Testis (tissue), 5 donors: ENCODE measurements around the gene F3. TPM values are rescaled to one million over a fixed set of nuclear protein-coding genes. Genes with fewer than 3 reads are reported as not detected.

Source experiments
- DNase-seq: peaks from one replicate; pipeline ENCODE4 v3.0.0-alpha.2; 2019
- H3K27ac ChIP-seq, 2 donors: fragments of 200-600 bp; sonication (generic); one replicate each; pipeline ENCODE4 v1.5.1; 2019
- H3K27me3 ChIP-seq: fragments of 200-600 bp; sonication (generic); one replicate; pipeline ENCODE4 v1.5.1; 2019
- H3K36me3 ChIP-seq: fragments of 200-600 bp; sonication (generic); one replicate; pipeline ENCODE4 v1.5.1; 2017; ENCODE audit warnings: low read depth; ENCODE audit errors: missing control alignments
- H3K4me1 ChIP-seq: fragments of 200-600 bp; sonication (generic); one replicate; pipeline ENCODE4 v1.5.1; 2019
- H3K4me3 ChIP-seq, 2 donors: fragments of 200-600 bp; sonication (generic); one replicate each; pipeline ENCODE4 v1.5.1; 2017 to 2019
- H3K9me3 ChIP-seq: fragments of 200-600 bp; sonication (generic); one replicate; pipeline ENCODE4 v1.5.1; 2017
- POLR2A ChIP-seq: fragments of 450-650 bp; IDR thresholded peaks from one replicate; pipeline ENCODE4 v1.6.1; 2017; ENCODE audit warnings: antibody characterized with exemption, mild to moderate bottlenecking, moderate library complexity
- WGBS, 2 donors: methylation state at CpG; one replicate each; pipeline ENCODE4 v1.1.5; 2018; 5-methylcytosine and 5-hydroxymethylcytosine counted together
- intact Hi-C: fragments of 100-400 bp; cut with DNase I; formaldehyde crosslinking; loops from one replicate; pipeline ENCODE4 v1.15.1; 2023; ENCODE audit warnings: low total_unique reads
- long read RNA-seq, 2 donors: transcript quantifications; one replicate each; lab custom pipeline, GENCODE V29; 2026
- polyA plus RNA-seq: library from polyadenylated mRNA; stranded (reverse); fragments of 350-450 nt; fragmentation: Illumina TruSeq; extraction: RNeasy Lipid Tissue Mini Kit (QIAGEN cat#74804); gene quantifications from one replicate; pipeline ENCODE4 v1.2.3, GENCODE V29; 2014; ENCODE audit warnings: low read depth, low replicate concordance; ENCODE audit not compliant: insufficient read depth
- total RNA-seq, 2 donors: library from RNA; depleted of rRNA; stranded (reverse); fragments of >200 nt; gene quantifications; one replicate each; pipeline ENCODE4 v1.2.3, GENCODE V29; 2016
- TF ChIP-seq, protein P1 (sequence below), 3 experiments: fragments of 450-650 bp in 2 of 3; fragments of 200-600 bp in 1 of 3; sonication (generic) in 1 of 3; IDR thresholded peaks; one replicate each; pipeline ENCODE4 v1.5.1; 2016 to 2019; ENCODE audit warnings: antibody characterized with exemption in 3 of 3, mild to moderate bottlenecking in 2 of 3, moderate library complexity in 1 of 3

F3 gene
- total RNA-seq (100 to 1,000 TPM; 111 to 135 TPM), polyA plus RNA-seq (51.6 TPM)
- long read RNA-seq, donor 1: 0 reads
- long read RNA-seq, donor 2, partial matches to known transcripts: 0 of 3 reads
- long read RNA-seq, donor 2, other reads (novel, unspliced or antisense): 0 of 3 reads

GRCh38 chr1:94541246-94542087 lies at the start of gene F3:
Gene F3, minus strand, starts transcription at chr1:94541759. Its CDS starts 123 bp downstream, at chr1:94541636.
- peaks cover 26% of the 10 kb centered on the region for H3K4me1 ChIP-seq
- H3K9me3 ChIP-seq: no peaks in the 10 kb centered on the region
- no peaks in the 10 kb centered on the region for H3K36me3 ChIP-seq
- H3K27me3 ChIP-seq: no peaks in the 10 kb centered on the region
- TF ChIP-seq, protein P1, sequence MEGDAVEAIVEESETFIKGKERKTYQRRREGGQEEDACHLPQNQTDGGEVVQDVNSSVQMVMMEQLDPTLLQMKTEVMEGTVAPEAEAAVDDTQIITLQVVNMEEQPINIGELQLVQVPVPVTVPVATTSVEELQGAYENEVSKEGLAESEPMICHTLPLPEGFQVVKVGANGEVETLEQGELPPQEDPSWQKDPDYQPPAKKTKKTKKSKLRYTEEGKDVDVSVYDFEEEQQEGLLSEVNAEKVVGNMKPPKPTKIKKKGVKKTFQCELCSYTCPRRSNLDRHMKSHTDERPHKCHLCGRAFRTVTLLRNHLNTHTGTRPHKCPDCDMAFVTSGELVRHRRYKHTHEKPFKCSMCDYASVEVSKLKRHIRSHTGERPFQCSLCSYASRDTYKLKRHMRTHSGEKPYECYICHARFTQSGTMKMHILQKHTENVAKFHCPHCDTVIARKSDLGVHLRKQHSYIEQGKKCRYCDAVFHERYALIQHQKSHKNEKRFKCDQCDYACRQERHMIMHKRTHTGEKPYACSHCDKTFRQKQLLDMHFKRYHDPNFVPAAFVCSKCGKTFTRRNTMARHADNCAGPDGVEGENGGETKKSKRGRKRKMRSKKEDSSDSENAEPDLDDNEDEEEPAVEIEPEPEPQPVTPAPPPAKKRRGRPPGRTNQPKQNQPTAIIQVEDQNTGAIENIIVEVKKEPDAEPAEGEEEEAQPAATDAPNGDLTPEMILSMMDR (IDR thresholded peaks at IDR 0.05): no peak
- TF ChIP-seq POLR2A: peak; percentile 77
- 3% methylated on average over 22 to 73 of the region's 94 CpGs for WGBS, 2 donors
- DNase-seq: peak; percentile 96
- peak within 1 kb of the TSS; percentile 79 to 96 for H3K4me3 ChIP-seq
- intact Hi-C loops: no loop called here
- H3K27ac ChIP-seq: peak within 1 kb of the TSS; percentile 94

DNA sequence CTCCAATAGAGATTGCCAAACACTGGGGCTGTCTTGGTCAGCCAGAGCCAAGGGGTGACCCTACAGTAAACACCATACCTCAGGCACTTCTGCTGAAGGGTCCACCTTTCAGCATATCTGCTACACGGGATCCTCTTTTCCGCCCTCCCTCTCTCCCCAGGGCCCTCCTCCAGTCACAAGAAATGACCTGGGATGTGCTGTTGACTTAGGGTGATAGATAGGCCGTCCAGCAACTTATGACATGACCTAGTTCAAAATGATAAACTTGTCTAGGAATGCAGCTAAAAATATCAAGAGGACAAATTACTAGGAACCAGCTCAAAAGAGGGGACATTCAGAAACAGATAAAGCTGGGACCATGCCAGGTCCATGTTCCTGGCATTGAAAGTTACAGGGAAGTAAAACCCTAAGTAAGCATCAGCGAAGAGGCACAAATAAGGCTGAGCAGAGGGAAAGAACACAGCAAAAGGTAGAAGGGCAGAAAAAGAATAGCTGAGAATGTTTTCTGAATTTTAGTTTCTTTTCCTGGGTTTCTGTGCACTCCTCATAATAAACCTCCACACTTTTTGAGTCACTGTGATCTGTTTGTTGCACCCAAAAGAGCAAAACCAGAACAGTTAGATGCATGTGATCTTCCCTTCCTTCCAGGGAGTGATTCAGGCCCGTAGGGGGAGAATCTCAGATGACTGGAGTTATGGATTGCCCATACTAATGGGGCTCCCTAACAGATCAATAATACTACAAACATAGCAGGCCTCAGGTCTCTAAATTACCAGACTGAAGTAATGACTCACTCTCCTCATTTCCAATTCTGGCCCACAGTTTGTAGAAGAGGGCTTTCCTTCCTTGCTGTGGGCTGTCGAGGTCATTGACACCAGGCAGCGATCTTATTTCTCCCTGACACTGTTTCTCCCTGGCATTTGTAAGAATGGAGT lies 48.9 kb upstream of the F3 start:
- H3K4me3 ChIP-seq: no peak overlapping the region
- 43 to 54% methylated on average over 7 of the region's 7 CpGs for WGBS, 2 donors
- H3K4me1 ChIP-seq: peaks cover 18% of the 10 kb centered on the region
- H3K27me3 ChIP-seq: no peaks in the 10 kb centered on the region
- no peaks in the 10 kb centered on the region for H3K36me3 ChIP-seq
- no peak for TF ChIP-seq POLR2A
- TF ChIP-seq, protein P1 (IDR thresholded peaks at IDR 0.05): no peak
- H3K9me3 ChIP-seq: no peaks in the 10 kb centered on the region
- intact Hi-C loops: no loop called here
- peak; percentile 77 for DNase-seq
- peak overlapping the region; percentile 62 for H3K27ac ChIP-seq

DNA sequence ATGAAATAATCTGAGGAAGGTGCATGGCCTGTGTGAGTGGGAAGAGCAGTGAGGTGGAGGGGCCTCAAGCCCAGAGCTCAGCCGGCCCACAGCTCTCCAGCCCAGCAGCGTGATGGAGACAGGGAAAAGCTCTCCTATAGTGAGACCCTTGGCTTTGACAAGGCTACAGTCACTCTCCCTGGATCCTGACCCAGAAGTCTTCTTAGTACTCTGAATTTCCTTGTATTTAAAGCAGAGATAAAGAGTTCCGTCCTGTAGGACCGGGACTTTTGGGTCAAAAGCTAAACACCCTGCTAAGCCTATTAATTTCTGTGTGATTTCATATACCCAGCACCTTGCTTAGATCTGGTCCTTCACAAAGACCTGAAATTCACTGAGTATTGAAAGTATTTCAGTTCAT lies 48.2 kb upstream of the F3 start:
- no peaks in the 10 kb centered on the region for H3K27me3 ChIP-seq
- TF ChIP-seq, protein P1 (IDR thresholded peaks at IDR 0.05): no peak
- TF ChIP-seq POLR2A: no peak
- DNase-seq: no peak
- no peak overlapping the region for H3K4me3 ChIP-seq
- 71 to 84% methylated on average over 4 of the region's 4 CpGs for WGBS, 2 donors
- H3K36me3 ChIP-seq: no peaks in the 10 kb centered on the region
- peaks cover 18% of the 10 kb centered on the region for H3K4me1 ChIP-seq
- H3K27ac ChIP-seq: peak overlapping the region; percentile 32 to 62
- intact Hi-C loops: no loop called here
- no peaks in the 10 kb centered on the region for H3K9me3 ChIP-seq

DNA sequence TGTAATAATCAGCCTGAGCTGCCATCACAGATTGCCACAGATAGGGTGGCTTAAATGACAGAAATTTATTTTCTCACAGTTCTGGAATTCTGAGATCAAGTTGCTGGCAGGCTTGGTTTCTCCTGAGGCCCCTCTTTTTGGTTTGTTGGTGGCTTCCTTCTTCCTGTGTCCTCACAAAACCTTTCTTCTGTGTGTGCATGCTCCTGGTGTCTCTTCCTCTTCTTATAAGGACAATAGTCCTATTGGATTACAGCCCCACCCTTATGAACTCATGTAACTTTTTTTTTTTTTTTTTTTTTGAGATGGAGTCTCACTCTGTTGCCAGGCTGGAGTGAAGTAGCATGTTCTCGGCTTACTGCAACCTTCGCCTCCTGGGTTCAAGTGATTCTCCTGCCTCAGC lies 41.0 kb upstream of the F3 start:
- no peak overlapping the region for H3K27ac ChIP-seq
- H3K27me3 ChIP-seq: no peaks in the 10 kb centered on the region
- H3K36me3 ChIP-seq: no peaks in the 10 kb centered on the region
- no peak for DNase-seq
- no peaks in the 10 kb centered on the region for H3K9me3 ChIP-seq
- no peak overlapping the region for H3K4me3 ChIP-seq
- TF ChIP-seq, protein P1 (IDR thresholded peaks at IDR 0.05): no peak
- no peak for TF ChIP-seq POLR2A
- WGBS, 2 donors: 90 to 100% methylated on average over 2 of the region's 2 CpGs
- peaks cover 6% of the 10 kb centered on the region for H3K4me1 ChIP-seq
- intact Hi-C loops: no loop called here
